Fibroblast of peridontal ligament (primary cell): ENCODE data around the gene KCTD2.
A peak's percentile ranks its signal among the peaks of the same experiment; 100 is the strongest.
"Not testable (repeated sequence)": the region's sequence is repeated elsewhere in the genome, so short reads cannot be mapped to it uniquely, and the experiment has no call there.

Experiments used
- DNase-seq: peaks from one replicate; pipeline ENCODE4 v3.0.0-alpha.2; 2010; ENCODE audit errors: extremely low read depth

Gene KCTD2

DNA sequence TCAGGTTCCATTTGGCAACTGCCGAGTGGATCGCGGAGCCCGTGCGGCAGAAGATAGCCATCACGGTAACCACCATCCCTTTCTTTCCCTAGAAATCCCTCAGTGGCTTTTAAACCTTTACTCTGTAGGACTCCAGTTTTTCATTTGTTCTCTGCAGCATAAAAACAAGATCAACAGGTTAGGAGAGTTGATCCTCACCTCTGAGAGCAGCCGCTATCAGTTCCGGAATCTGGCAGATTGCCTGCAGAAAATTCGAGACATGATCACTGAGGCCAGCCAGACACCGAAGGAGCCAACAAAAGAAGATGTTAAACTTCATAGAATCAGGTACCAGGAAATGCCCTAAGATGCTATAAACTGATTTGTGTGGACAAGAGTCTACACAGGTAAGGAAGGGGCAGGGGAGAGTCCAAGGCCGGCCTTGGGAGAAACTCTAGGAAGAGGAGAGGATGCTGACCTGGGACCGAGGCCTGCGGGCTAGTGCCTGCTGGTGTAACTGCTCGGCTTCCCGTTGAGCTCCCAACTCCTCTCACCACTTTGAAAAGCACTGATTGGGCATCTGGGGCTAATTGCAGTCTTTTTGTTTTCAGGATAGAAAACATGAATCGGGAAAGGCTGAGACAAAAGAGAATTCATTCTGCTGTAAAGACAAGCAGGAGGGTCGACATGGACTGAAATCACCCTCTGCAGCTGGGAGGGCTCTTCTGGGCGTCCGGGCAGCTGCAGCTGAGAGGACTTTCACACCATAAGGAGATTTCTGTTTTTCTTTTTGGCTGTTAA lies 26.5 kb upstream of the KCTD2 start:
- no peak for DNase-seq

DNA sequence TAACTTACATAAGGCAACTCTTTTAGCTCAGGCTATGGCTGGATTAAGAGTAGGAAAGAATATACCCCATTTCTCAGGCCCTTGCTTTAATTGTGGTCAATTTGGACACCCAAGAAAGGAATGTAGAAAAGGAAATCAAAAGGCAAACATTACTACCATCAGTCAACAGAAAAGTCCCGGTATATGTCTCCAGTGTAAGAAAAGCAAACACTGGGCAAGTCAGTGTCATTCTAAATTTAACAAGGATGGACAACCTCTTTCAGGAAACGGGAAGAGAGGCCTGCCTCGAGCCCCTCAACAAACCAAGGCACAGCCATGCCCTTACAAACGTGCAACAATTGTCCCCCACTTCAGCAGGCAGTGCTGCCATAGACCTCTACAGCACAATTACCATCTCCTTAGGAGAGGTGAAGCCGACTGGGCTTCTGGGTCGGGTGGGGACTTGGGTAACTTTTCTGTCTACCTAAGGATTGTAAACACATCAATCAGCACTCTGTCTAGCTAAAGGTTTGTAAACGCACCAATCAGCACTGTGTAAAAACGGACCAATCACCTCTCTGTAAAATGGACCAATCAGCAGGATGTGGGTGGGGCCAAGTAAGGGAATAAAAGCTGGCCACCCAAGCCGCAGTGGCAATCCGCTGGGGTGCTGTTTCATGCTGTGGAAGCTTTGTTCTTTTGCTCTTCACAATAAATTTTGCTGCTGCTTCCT lies 22.2 kb upstream of the KCTD2 start:
- no peak for DNase-seq

DNA sequence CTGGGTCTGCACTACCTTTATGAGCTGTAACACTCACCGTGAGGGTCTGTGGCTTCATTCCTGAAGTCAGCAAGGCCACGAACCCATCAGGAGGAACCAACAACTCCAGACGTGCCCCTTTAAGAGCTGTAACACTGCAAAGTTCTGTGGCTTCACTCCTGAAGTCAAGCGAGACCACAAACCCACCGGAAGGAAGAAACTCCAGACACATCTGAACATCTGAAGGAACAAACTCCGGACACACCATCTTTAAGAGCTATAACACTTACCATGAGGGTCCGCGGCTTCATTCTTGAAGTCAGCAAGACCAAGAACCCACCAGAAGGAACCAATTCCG lies 21.7 kb upstream of the KCTD2 start:
- DNase-seq, result not testable (repeated sequence)

DNA sequence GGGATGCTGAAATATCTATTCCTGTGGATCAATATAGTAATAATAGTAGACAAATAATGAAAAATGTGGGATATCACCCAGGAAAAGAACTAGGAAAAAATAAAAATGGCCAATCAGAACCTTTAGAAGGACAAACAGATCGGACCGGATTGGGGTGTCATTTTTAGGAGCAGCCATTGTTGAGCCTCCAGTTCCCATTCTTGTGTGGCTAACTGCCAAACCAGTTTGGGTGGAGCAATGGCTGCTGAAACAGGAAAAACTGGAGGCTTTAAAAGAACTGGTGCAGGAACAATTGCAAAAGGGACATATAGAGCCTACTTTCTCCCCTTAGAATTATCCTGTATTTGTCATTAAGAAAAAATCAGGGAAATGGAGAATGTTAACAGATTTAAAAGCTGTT lies 20.4 kb upstream of the KCTD2 start:
- DNase-seq, result not testable (repeated sequence)

DNA sequence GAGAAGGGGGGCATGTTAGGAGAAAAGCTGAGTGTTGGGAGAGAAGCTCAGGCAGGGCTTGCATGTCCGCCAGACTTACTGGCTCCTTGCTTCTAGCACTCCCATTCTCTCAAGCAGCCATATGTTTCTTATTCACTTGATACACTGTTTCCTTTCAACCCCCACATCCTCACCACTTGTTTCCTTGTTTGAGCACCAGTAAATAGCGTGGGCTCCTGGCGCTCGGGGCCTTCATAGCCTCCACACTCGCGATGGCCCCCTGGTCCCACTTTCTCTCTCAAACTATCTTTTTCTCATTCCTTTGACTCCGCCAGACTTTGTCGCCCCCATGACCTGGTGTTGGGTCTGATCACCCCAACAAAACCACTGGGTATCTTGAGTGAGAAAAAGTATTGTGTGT lies 16.9 kb upstream of the KCTD2 start:
- no peak for DNase-seq

DNA sequence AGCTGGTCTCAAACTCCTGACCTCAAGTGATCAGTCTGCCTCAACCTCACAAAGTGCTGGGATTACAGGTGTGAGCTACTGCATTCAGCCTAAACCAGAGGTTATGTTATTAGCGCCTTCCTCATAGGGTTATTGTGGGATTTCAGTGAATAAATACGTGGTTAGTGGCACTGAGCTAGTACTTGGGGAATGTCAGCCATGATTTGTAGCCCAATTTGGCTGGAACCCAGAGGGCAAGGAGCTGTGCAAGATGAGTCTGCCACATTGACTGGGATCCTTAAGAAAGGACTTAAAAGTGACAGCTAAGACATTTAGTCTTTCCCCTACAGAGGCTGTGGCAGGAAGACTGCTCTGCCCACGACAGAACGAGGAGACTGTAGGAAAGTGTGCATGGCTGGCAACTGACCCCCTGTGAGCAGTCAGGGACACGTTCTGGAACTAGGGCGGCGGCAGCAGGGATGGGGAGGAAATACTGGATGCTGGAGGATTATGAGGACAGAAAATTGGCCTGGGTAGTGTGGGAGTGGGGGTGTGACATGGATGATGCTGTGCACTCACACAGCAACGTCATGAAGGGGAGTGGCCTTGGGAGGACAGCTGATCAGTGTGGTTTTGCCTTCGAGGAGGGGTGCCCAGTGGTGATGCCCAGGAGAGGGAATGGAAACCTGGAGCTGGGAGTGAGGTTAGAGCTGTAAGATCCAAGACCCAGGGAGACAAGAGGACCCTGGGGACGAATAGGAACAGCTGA lies 14.9 kb upstream of the KCTD2 start:
- DNase-seq, result peak; percentile 89

DNA sequence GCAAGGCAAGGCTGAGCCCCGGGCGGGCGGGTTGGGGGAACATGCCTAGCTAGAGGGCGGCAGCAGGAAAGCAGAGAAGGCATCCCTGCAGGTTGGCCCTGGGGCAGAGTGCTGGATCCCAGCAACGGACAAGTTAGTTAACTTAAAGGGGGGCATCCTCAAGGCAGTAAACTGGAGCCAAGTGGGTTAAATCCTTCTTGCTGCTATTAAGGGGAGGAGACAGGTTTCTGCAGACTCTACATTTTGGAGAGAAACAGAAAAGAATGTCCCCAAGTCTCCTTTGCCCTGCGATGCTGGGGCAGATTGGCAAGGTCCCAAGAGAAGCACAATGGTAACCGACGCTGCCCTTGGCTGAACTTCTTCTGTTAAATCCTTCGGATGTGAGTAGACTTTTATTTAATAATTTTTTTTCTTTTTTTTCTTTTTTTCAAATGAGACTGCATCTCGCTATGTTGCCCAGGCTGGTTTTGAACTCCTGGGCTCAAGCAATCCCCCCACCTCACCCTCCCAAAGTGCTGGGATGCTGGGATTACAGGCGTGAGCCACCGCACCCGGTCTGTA lies 14.2 kb upstream of the KCTD2 start:
- DNase-seq, result no peak

DNA sequence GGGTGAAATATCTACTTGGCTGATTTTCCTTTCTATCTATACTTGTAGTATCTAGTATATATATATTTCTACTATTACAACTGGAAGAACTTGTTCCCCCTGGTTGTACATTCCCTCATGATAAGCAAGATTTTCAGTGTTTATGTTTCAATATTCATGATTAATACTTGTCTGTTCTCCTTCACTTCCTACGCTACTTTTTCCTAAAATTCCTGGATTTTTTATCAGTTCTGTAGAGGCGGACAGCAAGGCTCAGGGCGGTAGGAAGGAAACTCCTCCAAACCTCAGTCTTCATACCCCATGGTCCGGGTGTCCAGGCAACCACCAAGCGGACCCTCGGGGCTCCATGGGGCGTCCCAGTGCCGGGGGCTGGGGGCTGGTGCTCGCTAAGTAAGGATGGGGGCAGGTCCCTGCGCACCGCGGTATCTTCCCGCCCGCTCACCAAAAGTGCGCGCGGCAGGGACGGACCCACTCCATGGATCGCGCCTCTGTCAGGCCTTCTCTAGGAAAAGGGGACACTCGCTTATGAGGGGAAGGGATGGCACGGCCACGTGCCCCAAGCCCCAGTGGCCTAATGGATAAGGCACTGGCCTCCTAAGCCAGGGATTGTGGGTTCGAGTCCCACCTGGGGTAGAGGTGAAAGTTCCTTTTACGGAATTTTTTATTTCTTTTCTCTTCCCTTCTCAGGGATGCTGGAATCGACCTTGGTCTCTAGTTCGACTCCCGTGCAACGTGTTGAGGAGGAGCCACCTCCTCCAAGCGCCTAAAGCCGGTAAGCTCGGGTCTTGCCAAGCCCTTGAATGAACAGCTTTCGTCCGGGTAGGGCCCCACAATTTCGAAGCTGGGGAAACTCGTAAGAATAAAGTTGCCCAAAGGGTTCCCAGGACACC lies 13.4 kb upstream of the KCTD2 start:
- peak; percentile 92 for DNase-seq

DNA sequence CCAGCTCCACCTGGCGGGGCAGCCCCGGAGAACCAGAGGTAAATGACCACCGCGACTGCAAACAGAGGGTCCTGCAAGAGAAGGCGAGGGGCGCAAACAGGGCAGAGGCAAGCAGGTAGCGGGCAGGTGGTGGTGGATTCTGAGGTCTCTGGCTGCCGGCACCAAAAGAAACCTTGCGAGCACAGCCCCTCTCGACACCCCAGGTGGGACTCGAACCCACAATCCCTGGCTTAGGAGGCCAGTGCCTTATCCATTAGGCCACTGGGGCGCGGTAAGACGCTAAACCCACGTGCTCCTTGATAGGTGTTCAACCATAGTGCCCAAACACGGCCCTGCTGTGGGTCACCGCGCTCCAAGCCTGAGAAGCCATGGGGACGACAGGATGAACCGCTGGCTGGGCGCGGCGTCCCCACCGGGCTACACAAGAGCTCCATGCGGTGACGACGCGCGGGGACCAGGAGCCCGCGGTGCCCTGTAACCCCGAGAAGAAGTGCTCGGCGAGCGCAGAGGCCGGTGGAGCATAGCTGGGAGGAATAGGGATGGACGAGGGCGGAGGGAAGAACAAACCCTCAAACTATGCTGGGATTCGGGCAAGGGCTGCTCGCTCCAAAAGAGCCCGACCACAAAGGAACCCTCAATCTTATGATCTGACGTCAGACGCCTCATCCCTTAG lies 12.7 kb upstream of the KCTD2 start:
- DNase-seq, result peak; percentile 87

DNA sequence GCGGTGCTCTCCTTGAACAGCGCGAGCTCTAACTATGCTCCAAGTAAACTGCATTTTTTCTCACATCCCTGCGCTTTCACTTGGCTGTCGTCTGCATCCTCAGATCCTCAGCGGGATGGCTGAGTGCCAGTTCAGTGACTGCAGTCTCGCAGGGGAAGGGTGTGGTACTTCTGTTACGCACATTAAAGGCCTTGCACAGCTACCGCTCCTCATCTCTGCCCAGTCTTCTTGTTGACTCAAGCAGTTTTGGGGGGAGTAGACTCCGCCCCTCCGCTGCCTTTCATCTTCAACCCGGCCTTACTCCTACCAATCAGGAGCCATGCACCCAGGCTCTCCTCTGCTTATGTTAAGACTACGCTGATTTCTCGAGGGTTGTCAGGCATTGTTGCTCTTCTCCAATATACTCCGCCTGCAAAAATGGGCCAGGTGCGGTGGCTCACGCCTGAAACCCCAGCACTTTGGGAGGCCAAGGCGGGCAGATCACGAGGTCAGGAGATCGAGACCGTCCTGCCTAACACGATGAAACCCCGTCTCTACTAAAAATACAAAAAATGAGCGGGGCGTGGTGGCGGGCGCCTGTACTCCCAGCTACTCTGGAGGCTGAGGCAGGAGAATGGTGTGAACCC lies 10.3 kb upstream of the KCTD2 start:
- DNase-seq, result no peak

DNA sequence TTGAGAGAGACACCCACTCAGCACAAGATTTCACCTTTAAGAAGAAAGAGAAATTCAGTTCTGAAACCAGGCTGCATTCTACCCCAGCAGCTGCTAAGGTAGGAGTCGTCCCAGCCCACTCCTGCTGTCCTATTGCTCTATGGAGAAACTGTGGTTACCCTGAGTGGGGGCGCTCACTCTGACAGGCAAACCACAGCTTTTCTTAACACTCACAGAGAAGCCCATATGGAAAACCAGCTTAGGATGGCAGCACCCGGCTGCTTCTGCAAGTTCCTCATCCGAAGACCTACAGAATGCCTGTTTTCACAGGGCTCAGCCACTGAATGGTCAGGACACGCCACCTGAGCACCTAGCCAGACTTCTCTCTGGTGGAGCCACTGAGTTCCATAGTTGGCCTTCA lies 7.8 kb upstream of the KCTD2 start:
- DNase-seq, result no peak

DNA sequence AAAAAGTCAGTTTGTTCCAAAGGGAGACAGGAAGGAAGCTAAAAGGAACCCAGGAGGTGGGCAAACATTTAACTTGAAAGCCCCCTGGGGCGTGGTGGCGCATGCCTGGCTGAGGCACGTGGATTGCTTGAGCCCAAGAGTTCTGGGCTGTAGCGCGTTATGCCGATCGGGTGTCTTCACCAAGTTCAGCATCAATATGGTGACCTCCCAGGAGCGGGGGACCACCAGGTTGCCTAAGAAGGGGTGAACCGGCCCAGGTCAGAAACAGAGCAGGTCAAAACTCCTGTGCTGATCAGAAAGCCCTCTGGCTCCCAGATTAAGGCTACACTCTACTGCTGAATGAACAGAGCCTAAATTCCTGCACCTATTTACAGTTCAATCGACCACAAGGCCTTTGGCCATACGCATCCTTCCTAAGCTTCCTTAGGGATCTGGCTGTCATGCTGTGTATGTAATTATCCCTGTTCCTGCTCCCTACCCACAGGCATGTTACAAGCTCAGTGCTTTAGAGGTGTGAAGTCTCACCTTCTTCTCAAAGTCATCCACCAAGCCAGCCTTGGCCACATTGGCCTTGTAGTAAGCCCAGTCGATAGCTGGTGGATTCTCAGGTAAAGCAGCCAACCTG lies 5.3 kb upstream of the KCTD2 start:
- no peak for DNase-seq

DNA sequence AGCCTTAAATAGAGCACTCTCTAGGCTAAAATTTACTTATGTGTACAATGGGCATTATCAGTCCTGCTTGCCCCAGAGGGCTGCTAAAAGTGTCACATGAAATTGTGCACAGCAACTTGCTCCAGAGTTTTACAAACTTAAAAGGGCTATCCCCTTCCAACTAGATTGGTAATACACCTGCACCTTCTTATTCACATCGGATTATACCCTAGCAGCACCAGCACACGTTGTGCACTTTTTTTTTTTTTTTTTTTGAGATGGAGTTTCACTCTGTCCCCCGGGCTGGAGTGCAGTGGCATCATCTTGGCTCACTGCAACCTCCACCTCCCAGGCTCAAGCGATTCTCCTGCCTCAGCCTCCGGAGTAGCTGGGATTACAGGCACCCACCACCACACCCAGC lies 3.2 kb upstream of the KCTD2 start:
- DNase-seq, result not testable (repeated sequence)

DNA sequence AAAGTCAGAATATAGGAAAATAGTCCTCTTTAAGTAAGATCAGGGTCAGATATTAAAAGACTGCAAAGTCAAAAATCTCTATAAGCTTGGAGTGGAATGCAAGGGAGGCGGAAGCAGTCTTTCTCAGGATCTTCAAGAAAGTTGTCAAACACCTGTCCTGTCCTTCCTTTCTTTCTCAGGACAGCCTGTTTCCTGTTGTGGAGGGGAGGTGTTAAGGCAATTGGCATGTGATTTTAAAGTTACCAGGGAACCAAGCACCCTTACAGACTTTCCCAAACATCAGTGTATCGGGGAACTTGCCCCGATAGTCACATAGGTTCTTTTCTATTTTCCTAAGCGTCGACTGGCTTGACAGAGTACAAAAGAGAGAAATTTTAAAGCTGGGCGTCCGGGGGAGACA lies 2.3 kb upstream of the KCTD2 start:
- DNase-seq, result no peak

DNA sequence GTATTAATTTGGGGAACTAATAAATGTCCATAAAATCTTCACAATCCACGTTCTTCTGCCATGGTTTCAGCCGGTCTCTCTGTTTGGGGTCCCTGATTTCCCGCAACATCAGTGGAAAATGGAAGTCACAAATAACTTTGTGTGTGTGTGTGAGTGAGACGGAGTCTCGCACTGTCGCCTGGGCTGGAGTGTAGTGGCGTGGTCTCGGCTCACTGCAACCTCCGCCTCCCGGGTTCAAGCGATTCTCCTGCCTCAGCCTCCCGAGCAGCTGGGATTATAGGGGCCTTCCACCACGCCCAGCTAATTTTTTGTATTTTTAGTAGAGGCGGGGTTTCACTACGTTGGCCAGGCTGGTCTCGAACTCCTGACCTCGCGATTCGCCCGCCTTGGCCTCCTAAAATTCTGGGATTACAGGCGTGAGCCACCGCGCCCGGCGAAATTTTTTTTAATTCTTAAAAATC lies 1.0 kb upstream of the KCTD2 start:
- DNase-seq, result not testable (repeated sequence)

DNA sequence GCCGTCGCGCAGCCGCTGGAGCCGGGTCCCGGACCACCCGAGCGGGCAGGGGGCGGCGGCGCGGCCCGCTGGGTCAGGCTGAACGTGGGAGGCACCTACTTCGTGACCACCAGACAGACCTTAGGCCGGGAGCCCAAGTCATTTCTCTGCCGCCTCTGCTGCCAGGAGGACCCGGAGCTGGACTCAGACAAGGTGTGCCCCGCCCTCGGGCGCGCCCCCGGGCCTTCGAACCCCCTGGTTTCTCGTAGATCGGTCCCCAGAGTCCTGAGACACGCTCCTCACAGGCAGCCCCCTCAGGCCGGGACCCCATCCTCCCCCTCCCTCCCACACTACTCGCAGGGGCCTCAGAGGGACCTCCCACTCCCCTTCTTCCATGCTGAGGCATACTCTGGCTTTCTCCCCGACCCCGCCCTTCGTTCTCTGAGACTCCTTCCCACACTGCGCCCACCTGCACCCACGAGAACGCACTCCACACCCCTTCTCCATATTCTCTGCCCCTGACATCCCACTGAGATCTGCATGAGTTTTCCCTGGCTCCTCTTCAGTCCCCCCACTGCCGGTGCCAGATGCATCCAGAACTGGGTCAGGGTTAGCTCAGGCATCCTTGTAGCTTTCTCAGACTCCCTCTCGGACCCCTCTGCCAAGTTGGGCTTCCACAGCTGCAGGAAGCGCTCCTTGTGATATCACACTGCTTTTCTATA lies 523 bp downstream of the KCTD2 start:
- no peak for DNase-seq

DNA sequence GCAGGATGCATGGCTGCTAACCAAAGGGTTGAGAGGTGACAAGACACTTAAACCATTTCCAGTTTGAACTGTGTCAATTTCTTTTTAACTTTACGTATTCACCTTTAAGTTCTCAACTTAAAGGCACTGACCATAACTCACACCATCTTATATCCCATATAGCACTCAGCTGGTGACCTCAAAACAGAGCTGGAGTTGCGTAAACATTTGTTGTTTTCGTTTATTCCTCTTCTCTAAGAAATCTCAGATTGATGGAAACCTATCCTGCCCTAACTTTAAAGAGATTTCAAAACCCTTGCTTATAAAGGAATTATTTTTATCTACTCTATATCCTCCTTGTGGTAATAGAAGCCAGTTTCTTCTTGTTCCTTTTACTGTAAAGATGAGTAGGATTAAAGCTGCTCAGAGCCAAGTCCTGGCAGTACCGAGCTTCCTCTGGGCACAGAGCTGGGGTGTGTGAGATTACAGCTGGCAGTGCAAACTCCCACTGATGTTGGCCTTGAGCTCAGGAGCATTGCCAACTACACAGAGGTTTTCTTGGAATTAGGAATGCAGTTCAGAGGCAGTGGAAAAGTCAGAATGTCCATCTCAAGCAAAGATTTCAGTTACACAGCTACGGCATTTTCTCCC lies 1.3 kb downstream of the KCTD2 start:
- DNase-seq, result peak; percentile 76

DNA sequence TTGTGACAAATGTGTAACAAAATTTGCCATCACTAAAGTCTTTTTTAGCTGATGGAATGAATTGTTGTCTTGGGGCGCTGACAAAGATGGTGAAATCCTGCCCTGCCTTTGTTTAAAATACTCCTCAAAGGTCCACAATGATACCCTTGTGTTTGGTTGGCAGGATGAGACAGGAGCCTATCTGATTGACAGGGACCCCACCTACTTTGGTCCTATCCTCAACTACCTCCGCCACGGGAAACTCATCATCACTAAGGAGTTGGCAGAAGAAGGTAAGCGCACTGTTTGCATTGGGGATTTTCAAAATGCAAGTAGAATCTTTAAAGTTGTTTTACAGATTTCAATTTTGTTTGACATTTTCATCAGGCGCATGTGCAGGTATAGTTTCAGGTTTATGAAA lies 2.0 kb downstream of the KCTD2 start:
- DNase-seq, result no peak

DNA sequence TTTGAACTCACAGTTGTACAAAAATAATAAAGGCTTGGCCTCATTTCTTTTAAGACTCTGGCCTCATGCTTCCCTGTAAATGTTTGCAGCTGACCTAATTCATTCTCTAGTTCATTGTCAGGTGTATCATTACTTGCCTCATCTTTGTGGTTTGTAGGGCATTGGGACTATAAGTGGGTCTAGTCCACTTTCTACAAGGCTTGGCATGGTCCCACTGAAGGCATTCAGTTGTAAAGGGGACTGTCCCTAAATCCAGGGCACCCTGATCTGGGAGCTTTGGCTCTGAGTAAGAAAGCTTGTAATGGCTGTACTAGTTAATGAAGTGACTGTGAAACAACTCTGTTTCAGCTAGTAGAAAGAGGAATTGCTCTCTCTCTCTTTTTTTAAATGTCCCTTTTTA lies 2.7 kb downstream of the KCTD2 start:
- no peak for DNase-seq
